Measurements from ENCODE around the gene SPR.

Gene SPR

GRCh38 chr2:72887032-72887739, at the start of gene SPR:
Gene SPR, plus strand, starts transcription at chr2:72887408. Its CDS starts 25 bp downstream, at chr2:72887433.
- DNase-seq = peak; percentile 31

GRCh38 chr2:72840066-72840465, 47.1 kb upstream of the SPR start:
- no peak for DNase-seq

- DNase-seq = no peak
Measured at GRCh38 chr2:72841462-72842125, 45.6 kb upstream of the SPR start.

- DNase-seq = no peak
Measured at GRCh38 chr2:72843301-72843700, 43.9 kb upstream of the SPR start.

- DNase-seq = no peak
Measured at GRCh38 chr2:72846171-72847095, 40.8 kb upstream of the SPR start.

- DNase-seq = no peak
Measured at GRCh38 chr2:72847534-72848315, 39.5 kb upstream of the SPR start.

- DNase-seq = no peak
Measured at GRCh38 chr2:72848436-72849137, 38.6 kb upstream of the SPR start.

- DNase-seq = no peak
Measured at GRCh38 chr2:72849138-72849462, 38.1 kb upstream of the SPR start.

- DNase-seq = no peak
Measured at GRCh38 chr2:72851333-72851732, 35.9 kb upstream of the SPR start.

- peak; percentile 32 for DNase-seq
Measured at GRCh38 chr2:72859831-72860262, 27.4 kb upstream of the SPR start.

- DNase-seq = peak; percentile 75
Measured at GRCh38 chr2:72862239-72862988, 24.8 kb upstream of the SPR start.

- no peak for DNase-seq
Measured at GRCh38 chr2:72863046-72863445, 24.2 kb upstream of the SPR start.

GRCh38 chr2:72864500-72864899, 22.7 kb upstream of the SPR start:
- DNase-seq = no peak

GRCh38 chr2:72871060-72871459, 16.1 kb upstream of the SPR start:
- DNase-seq = no peak

GRCh38 chr2:72871880-72872279, 15.3 kb upstream of the SPR start:
- DNase-seq = no peak

GRCh38 chr2:72883356-72883962, 3.7 kb upstream of the SPR start:
- DNase-seq = no peak

GRCh38 chr2:72886505-72887031, 640 bp upstream of the SPR start:
- DNase-seq = no peak

GRCh38 chr2:72887740-72888437, 681 bp downstream of the SPR start:
- DNase-seq = peak; percentile 33

GRCh38 chr2:72888438-72889202, 1.4 kb downstream of the SPR start:
- DNase-seq = no peak

Data from activated effector memory CD4-positive, alpha-beta T cell treated with Interleukin-2 at 50 U/mL for 16 hours (primary cell).